SH-SY5Y (cell line): ENCODE measurements around the gene LTB4R2.

Experiments
- GATA2 ChIP-seq: IDR thresholded peaks from 2 replicates; pipeline ENCODE4 v1.6.1; 2011; ENCODE audit warnings: mild to moderate bottlenecking, low read depth, low read length
- GATA3 ChIP-seq: IDR thresholded peaks from 2 replicates; pipeline ENCODE4 v1.6.1; 2011; ENCODE audit warnings: low read depth, mild to moderate bottlenecking, low read length, moderate library complexity

DNA sequence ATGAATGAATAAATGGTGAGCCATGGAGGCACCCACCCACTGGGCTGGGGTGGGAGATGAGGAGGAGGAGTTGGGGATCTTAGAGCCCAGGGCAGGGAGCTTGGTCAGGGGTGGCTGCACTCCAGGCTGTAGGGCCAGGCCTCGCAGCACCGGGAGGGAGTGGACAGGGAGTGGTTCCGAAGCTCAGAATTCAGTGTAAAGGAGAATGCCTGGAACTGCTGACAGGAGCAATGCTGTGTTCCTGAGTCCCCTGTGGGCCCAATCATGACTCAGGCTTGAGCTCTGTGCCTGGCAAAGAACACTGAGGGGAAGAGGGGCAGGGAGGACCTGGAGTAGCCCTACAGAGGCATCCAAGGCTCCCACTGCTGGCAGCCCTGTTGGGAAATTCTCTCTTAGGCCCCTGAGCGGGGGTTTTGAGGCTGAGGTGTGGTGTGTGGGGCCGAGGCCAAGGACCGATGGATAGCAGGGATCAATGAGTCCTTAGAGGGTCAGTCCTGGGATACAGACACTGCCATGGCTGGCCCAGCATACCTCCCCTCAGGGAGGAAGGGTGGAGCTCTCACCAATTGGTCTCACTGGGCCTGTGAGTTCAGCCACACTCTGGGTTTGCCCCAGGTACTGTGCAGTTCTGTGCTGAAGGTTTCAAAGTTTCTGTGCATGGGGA lies 29.0 kb upstream of the LTB4R2 start:
- TF ChIP-seq GATA2 (no peak), GATA3 (no peak)
